GM21619 (cell line): Measurements from ENCODE around the gene PTRH1.
"Not testable (repeated sequence)": the region's sequence is repeated elsewhere in the genome, so short reads cannot be mapped to it uniquely, and the experiment has no call there.

Experiments used
- ATAC-seq: cut with Tn5 transposase; IDR thresholded peaks from one replicate; pipeline ENCODE4 v1.9.1; 2021; ENCODE audit not compliant: unreplicated experiment

Gene PTRH1

GRCh38 chr9:127715470-127716337, at the start of gene PTRH1, which contains the start of gene TTC16:
TSS of gene PTRH1 (minus strand) at chr9:127715663. CDS start at chr9:127715639, 24 bp downstream.
TSS of gene TTC16 (plus strand) at chr9:127716079. CDS start at chr9:127716146, 67 bp downstream.
- ATAC-seq, result peak; percentile 93

GRCh38 chr9:127763918-127764384, 48.5 kb upstream of the PTRH1 start:
- no peak for ATAC-seq

DNA sequence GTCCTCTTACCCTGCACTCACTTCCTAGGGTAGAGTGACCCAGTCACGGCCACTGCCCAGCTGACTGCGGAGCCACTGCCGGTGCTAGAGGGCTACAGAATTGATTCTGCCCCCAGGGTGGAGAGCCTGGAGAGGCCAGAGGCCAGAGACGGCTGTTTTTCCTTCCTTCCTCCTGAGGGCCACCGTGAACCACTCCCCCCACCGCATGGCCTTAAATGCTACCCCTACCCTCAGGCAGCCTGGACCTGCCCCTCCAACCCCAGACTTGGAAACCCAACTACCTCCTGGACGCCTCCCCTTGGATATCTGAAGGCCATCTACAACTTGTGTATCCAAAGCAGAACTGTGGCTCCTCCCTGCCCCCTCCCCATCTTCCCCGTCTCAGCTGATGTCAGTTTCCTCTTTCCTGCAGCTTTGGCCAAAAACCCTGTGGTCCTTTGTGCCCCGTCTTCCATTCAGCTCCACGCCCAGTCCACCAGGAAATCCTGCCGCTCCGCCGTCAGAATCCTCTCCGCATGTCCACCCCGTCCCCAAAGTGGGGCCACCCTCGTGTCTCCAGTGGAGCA, 46.7 kb upstream of the PTRH1 start:
- ATAC-seq, result no peak

DNA sequence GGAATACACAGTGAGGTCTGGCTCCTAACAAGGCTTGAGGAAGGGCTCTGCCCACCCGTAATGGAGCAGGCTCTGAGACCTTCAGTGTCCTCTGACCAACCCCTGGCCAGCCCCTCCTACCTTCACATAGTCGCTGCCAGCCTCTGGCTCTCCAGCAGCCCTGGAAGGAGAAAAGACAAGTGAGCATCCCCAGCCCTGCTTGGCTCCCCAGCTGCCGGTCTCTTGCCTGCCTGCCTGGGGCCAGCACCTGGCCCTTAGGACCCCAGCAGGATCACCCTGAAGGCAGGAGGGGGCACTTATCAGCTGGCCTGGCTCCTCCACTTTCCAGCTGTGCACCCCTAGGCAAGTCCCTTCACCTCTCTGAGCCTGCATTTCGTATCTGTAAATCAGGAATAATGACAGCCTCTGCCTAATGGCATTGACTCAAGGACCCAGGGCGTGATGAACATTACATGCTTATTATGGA, 46.1 kb upstream of the PTRH1 start:
- ATAC-seq, result no peak

DNA sequence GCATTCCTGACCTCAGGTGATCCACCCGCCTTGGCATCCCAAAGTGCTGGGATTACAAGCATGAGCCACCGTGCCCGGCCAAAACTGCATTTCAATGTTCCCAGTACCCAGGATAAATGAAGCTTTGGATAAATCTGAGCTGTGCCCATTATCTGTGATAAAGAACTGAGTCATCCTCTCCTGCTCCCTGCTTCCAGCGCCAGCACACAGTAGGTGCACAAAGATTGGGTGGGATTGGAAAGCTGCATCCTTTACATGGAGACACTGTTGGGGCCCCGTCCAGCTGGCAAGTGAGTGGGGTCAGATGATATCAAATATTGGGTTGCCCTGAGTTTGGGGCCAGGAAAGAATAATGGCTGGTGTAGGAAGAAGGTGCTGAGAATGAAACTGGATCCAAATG, 45.6 kb upstream of the PTRH1 start:
- no peak for ATAC-seq

- ATAC-seq, result no peak
These were observed 43.4 kb upstream of the PTRH1 start for GRCh38 chr9:127758843-127759242.

DNA sequence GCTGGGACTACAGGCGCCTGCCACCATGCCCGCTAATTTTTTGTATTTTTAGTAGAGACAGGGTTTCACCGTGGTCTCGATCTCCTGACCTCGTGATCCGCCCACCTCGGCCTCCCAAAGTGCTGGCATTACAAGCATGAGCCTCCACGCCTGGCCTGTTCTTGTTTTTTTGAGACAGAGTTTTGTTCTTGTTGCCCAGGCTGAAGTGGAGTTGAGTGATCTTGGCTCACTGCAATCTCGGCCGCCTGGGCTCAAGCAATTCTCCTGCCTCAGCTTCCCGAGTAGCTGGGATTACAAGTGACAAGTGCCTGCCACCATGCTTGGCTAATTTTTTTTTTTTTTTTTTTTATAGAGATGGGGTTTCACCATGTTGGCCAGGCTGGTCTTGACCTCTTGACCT, 41.3 kb upstream of the PTRH1 start:
- ATAC-seq, result not testable (repeated sequence)

DNA sequence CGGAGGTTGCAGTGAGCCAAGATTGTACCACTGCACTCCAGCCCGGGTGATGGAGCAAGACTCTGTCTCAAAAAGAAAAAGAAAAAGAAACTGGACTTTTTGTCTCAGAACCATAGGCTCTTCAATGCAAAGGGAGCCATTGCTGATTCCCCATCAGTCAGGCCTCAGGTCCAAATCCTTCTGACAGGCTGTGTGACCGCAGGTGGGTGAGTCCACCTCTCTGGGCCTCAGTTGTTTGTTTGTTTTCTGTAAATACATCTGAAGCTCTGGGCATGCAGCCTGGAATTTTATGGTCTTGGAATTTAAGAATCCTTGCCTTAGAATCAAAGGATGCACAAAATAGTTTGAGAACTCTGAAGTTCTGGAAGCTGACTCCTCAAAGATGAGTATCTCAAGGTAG, 40.8 kb upstream of the PTRH1 start:
- no peak for ATAC-seq

DNA sequence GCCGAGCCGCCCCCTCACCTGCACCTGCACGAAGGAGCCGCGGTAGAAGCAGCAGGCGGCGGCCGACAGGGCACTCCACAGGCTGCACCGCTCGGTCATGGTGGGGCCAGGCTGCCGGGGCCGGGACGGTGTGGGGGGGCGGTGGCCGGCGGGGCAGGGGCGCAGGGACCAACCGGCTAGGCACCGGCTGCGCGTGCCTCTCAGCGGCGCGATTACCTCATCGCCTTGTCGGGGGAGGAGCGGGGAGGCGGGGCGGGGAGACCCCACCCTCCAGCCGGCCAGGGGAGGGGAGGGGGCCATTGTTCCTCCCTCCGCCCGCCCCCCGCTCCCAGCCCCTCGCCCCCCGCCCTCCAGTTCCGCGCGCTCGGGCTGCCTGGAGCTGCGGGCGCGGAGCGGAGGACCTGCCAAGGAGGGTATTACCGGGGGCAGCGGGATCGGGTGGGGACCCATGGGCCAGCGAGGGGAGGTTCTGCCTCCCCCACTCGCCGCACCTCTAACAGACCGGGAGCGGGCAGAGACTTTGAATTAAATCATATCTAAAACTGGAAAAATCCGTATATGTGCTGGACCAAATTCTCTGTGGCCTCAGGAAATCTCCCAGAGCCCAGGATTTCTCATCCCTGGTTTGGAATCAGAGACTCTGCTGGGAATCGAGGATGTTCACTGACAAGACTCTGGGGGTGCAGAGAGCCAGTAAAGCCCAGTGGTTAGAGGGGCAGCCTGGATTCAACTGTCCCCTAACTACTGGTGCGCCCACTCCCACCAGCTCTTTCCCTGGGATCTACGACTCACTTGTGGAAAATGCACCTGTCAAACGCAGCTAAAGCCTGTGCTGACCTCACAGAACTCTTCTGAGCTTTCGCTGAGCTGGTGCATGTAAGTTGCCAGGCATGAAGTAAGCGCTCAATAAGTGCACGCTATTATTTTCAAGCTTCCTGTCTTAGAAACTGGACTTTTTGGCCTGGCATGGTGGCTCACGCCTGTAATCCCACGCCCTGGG, 39.9 kb upstream of the PTRH1 start:
- ATAC-seq, result no peak

- ATAC-seq, result no peak
These were observed 38.9 kb upstream of the PTRH1 start for GRCh38 chr9:127754099-127755060.

DNA sequence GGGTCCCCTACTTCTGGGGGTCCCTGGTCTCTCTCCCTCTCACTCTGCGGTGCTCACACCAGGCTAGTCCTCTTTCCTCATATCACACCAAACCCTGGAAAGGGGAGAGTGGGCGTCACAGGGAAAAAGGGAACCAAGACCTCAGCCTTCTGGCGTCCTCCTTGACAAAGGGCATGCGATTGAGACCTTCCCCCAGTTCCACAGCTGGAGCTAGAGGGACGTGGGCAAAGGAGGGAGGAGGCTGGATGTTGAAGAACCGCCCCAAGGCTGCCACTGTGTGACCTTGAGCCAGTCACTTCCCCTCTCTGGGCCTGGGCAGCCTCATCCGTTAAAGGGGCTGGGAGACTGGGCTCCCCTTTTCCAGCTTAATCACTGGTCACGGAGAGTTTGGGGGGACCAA, 38.2 kb upstream of the PTRH1 start:
- no peak for ATAC-seq

DNA sequence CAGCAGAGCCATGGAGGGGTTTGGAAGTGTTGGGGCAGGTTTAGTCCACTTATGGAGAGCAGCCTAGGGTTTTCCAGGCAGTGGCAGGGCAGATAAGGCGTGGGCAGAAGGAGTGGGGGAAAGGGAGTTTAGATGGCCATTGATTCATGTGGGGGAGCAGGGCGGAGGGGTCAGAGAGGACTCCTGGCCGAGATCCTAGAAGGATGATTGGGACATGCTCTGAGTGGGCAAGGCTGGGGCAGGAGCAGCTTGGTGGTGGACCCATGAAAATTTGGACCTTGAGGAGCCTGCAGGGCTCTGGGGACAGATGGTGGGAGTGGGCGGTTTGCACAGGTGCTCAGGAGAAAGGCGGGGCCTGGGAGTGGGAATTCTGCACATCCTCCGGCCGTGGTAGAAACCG, 37.7 kb upstream of the PTRH1 start:
- ATAC-seq, result no peak

DNA sequence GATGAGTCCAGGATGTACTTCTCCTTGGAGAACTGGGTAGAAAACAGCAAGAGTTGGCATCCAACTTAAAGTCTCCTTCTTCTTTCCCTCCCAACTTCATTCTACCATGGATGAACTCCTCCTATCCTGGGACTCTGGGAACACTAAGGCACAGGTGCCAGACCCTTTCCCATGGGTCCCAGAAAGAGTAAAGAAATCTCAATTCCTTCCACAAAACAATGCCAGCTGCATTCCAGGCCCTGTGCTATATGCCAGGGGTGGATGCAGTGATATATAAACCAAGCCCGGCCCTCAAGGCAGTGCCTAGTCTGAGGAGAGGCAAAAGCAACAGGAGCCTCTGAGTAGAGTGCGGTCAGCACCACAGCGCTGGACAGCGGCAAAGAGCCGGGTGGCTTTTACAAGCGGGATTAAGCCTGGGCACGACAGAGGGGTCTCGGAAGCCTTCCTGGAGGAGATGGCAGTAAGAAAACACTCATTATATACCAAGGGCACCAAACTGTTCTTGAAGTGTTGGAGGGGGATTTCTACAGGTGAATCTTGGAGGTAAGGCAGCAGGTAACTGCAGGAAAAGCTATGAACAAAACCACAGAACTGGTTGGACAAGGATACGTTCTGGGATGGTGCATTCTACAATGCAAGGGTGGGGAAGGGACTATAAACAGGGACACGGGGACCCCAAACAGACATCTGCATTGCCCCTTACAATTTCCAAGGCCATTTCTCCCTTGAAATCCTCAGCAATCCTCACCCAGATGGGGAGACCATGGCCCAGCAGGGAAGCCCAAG, 36.0 kb upstream of the PTRH1 start:
- ATAC-seq, result no peak

DNA sequence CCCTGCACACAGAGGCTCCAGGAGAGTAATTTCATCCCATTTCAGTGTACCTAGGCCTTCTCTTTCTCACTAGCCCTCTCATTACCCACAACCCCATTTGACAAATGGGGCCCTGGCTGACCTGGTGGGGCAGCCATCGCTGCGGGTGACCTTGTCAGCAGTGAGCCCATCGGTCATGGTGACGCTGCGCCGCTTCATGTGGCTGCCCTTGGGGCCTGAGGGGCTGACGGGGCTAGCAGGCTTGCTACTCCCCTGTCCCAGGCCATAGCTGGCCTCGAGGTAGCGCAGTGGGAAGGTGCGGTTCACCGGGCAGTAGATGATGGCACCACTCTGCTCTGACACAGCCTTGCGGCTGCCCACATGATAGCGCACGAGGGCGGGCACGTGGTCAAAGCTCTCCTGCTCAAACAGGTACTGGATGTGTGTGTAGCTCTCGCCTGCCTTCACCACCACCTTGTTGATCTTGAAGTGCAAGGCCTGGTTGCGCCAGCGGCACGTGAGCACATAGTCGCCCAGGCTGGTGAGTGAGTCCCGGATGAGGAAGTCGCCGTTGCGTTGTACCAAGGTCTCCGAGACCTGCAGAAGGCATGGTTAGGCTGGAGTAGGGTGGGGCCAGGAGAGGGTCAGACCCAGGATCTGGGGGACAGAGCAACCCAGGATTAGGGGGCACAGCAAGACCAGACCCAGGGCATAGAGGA, 33.8 kb upstream of the PTRH1 start:
- no peak for ATAC-seq

GRCh38 chr9:127746959-127747569, 31.6 kb upstream of the PTRH1 start:
- no peak for ATAC-seq

GRCh38 chr9:127744398-127745110, 29.1 kb upstream of the PTRH1 start:
- no peak for ATAC-seq

GRCh38 chr9:127742435-127743088, 27.1 kb upstream of the PTRH1 start:
- ATAC-seq, result no peak
